Spleen (tissue), 7 donors: ENCODE results near the gene PMEL.

Experiments used
- CTCF ChIP-seq, 11 experiments: fragments of 200-600 bp in 7 of 11; fragments of 450-650 bp in 4 of 11; sonication (generic) in 4 of 11; IDR thresholded peaks in 8 of 11; conservative IDR thresholded peaks in 3 of 11; 1 replicate in 7 of 11; 2 replicates in 4 of 11; pipeline versions ENCODE4 v1.4.0 to v1.8.0; 2016 to 2021; ENCODE audit warnings: antibody characterized with exemption in 11 of 11, inconsistent platforms in 4 of 11, mild to moderate bottlenecking in 1 of 11
- POLR2A ChIP-seq, 3 donors: fragments of 450-650 bp; IDR thresholded peaks; one replicate each; pipeline ENCODE4 v1.5.1; 2017; ENCODE audit warnings: antibody characterized with exemption in 3 of 3, mild to moderate bottlenecking in 1 of 3
- POLR2AphosphoS5 ChIP-seq, 3 donors: sonication (generic); formaldehyde crosslinking; IDR thresholded peaks; one replicate each; pipeline ENCODE4 v1.5.1; 2017; ENCODE audit warnings: antibody characterized with exemption in 3 of 3
- donor health status: DM: no; HTN: no; CAD: no; lungs with moderate emphysema.
- donor health status: DM: no; HTN: no; CAD: no.
- donor health status: DM: no; HTN: no; CAD: no.

- TF ChIP-seq CTCF (IDR thresholded peaks at IDR 0.05 in 8 of 11, conservative IDR thresholded peaks at IDR 0.05 in 3 of 11) (no peak), POLR2A (IDR thresholded peaks at IDR 0.05) (no peak), POLR2AphosphoS5 (IDR thresholded peaks at IDR 0.05) (no peak)
Measured at GRCh38 chr12:55993230-55993853, 27.5 kb upstream of the PMEL start.
